Testis (tissue), 3 donors: ENCODE measurements around the gene MRPL51. TPM values are rescaled to one million over a fixed set of nuclear protein-coding genes. Genes with fewer than 3 reads are reported as not detected.
A peak's percentile ranks its signal among the peaks of the same experiment; 100 is the strongest.
"Not testable (repeated sequence)": the region's sequence is repeated elsewhere in the genome, so short reads cannot be mapped to it uniquely, and the experiment has no call there.

Experiments
- DNase-seq: peaks from one replicate; pipeline ENCODE4 v3.0.0-alpha.2; 2019
- H3K27ac ChIP-seq, 2 donors: fragments of 200-600 bp; sonication (generic); one replicate each; pipeline ENCODE4 v1.5.1; 2019
- H3K27me3 ChIP-seq: fragments of 200-600 bp; sonication (generic); one replicate; pipeline ENCODE4 v1.5.1; 2019
- H3K36me3 ChIP-seq: fragments of 200-600 bp; sonication (generic); one replicate; pipeline ENCODE4 v1.5.1; 2017; ENCODE audit warnings: low read depth; ENCODE audit errors: missing control alignments
- H3K4me1 ChIP-seq: fragments of 200-600 bp; sonication (generic); one replicate; pipeline ENCODE4 v1.5.1; 2019
- H3K4me3 ChIP-seq, 2 donors: fragments of 200-600 bp; sonication (generic); one replicate each; pipeline ENCODE4 v1.5.1; 2017 to 2019
- H3K9me3 ChIP-seq: fragments of 200-600 bp; sonication (generic); one replicate; pipeline ENCODE4 v1.5.1; 2017
- POLR2A ChIP-seq: fragments of 450-650 bp; IDR thresholded peaks from one replicate; pipeline ENCODE4 v1.6.1; 2017; ENCODE audit warnings: antibody characterized with exemption, mild to moderate bottlenecking, moderate library complexity
- WGBS, 2 donors: methylation state at CpG; one replicate each; pipeline ENCODE4 v1.1.5; 2018; 5-methylcytosine and 5-hydroxymethylcytosine counted together
- intact Hi-C: fragments of 100-400 bp; cut with DNase I; formaldehyde crosslinking; loops from one replicate; pipeline ENCODE4 v1.15.1; 2023; ENCODE audit warnings: low total_unique reads
- polyA plus RNA-seq: library from polyadenylated mRNA; stranded (reverse); fragments of 350-450 nt; fragmentation: Illumina TruSeq; extraction: RNeasy Lipid Tissue Mini Kit (QIAGEN cat#74804); gene quantifications from one replicate; pipeline ENCODE4 v1.2.3, GENCODE V29; 2014; ENCODE audit warnings: low read depth, low replicate concordance; ENCODE audit not compliant: insufficient read depth
- total RNA-seq, 2 donors: library from RNA; depleted of rRNA; stranded (reverse); fragments of >200 nt; gene quantifications; one replicate each; pipeline ENCODE4 v1.2.3, GENCODE V29; 2016
- TF ChIP-seq, protein P1 (sequence below), 3 experiments: fragments of 450-650 bp in 2 of 3; fragments of 200-600 bp in 1 of 3; sonication (generic) in 1 of 3; IDR thresholded peaks; one replicate each; pipeline ENCODE4 v1.5.1; 2016 to 2019; ENCODE audit warnings: antibody characterized with exemption in 3 of 3, mild to moderate bottlenecking in 2 of 3, moderate library complexity in 1 of 3

Gene MRPL51
- total and polyA plus RNA-seq, 3 donors from 2014 or later = 106 to 343 (median 135) TPM

DNA sequence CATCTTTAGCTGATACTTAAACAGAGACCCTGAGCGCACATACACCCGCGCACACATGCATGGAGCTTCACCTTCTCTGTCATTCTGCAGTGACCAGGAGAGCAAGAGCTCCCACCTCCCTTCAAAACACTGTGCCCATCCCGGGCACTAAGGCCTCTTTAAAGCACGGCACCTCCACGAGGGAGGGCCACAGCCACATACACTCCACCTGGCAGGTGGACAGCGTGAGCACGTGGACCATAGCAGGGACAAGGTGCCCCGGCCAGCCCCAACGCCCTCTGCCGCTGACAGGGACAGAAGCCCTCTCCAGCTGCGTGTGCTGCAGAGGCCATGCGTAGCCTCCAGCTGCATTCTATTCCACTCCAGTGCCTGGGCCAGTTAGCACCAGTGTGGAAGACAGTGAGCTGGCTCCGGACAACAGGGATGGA is 46.7 kb upstream of the MRPL51 start:
- Histone ChIP-seq H3K4me3 (no peak overlapping the region), H3K4me1 (peaks cover 34% of the 10 kb centered on the region), H3K9me3 (no peaks in the 10 kb centered on the region), H3K36me3 (no peaks in the 10 kb centered on the region), H3K27me3 (no peaks in the 10 kb centered on the region), H3K27ac (no peak overlapping the region)
- WGBS, 2 donors = 73 to 87% methylated on average over 14 of the region's 14 CpGs
- intact Hi-C loops = no loop called here
- TF ChIP-seq, protein P1, sequence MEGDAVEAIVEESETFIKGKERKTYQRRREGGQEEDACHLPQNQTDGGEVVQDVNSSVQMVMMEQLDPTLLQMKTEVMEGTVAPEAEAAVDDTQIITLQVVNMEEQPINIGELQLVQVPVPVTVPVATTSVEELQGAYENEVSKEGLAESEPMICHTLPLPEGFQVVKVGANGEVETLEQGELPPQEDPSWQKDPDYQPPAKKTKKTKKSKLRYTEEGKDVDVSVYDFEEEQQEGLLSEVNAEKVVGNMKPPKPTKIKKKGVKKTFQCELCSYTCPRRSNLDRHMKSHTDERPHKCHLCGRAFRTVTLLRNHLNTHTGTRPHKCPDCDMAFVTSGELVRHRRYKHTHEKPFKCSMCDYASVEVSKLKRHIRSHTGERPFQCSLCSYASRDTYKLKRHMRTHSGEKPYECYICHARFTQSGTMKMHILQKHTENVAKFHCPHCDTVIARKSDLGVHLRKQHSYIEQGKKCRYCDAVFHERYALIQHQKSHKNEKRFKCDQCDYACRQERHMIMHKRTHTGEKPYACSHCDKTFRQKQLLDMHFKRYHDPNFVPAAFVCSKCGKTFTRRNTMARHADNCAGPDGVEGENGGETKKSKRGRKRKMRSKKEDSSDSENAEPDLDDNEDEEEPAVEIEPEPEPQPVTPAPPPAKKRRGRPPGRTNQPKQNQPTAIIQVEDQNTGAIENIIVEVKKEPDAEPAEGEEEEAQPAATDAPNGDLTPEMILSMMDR (IDR thresholded peaks at IDR 0.05) = no peak
- TF ChIP-seq POLR2A = no peak
- DNase-seq = no peak

DNA sequence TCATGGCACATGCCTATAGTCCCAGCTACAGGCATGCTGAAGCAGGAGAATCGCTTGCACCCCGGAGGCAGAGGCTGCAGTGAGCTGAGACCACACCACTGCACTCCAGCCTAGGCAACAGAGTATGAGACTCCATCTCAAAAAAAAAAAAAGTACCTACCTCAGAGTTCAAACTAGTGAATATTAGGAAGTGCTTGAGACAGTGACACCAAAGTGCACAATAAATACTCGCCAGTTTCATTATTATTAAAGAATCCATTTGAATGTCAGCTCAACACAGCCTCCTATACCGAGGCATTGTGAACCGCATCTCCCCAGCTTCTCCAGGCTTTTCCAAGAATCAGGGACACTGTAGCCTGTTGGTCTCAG is 46.2 kb upstream of the MRPL51 start:
- H3K4me1 ChIP-seq = peaks cover 34% of the 10 kb centered on the region
- intact Hi-C loops = no loop called here
- H3K27ac ChIP-seq = no peak overlapping the region

DNA sequence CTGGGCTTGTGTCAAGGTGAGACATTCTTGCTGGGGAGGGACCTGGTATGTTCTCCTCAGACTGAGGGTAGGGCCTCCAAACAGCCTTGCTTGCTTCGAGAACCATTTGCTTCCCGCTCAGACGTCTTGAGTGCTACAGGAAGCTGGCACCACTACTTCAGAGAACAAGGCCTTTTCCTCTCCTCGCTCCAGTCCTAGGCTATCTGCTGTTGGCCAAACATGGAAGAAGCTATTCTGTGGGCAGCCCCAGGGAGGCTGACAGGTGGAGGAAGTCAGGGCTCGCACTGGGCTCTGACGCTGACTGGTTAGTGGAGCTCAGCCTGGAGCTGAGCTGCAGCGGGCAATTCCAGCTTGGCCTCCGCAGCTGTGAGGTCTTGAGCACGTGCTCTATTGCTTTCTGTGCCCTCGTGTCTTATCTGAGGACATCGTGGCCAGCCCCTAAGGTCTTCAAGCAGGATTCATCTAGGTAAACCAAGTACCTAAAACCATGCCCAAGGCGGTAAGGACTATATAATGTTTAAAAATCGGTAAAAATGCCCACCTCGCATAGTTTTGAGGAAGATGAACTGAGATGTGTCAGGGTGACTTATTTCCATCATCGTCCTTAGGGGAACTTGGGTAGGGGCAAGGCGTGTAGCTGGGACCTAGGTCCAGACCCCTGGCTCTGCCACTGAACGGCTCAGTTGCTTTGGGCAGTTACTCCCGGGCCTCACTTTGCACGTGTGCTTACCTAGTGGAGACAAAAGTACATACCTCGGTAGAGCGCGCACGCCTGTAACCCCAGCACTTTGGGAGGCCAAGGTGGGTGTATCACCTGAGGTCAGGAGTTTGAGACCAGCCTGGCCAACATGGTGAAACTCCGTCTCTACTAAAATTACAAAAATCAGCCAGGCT is 45.6 kb upstream of the MRPL51 start:
- DNase-seq = no peak
- no peak overlapping the region for H3K4me3 ChIP-seq
- peak overlapping the region in 1 of 2 donors; percentile 1 for H3K27ac ChIP-seq
- WGBS, 2 donors = 67 to 72% methylated on average over 24 of the region's 24 CpGs
- no peaks in the 10 kb centered on the region for H3K36me3 ChIP-seq
- no peak for TF ChIP-seq POLR2A
- no peaks in the 10 kb centered on the region for H3K9me3 ChIP-seq
- H3K4me1 ChIP-seq = peaks cover 34% of the 10 kb centered on the region
- no peaks in the 10 kb centered on the region for H3K27me3 ChIP-seq
- intact Hi-C loops = no loop called here

More for the DNA sequence above, 46.2 kb upstream of the MRPL51 start:
- no peaks in the 10 kb centered on the region for H3K27me3 ChIP-seq
- no peak for TF ChIP-seq POLR2A
- TF ChIP-seq, protein P1 (IDR thresholded peaks at IDR 0.05) = no peak
- H3K36me3 ChIP-seq = no peaks in the 10 kb centered on the region
- WGBS, 2 donors = 90% methylated on average over 5 of the region's 5 CpGs
- no peak for DNase-seq
- H3K9me3 ChIP-seq = no peaks in the 10 kb centered on the region
- no peak overlapping the region for H3K4me3 ChIP-seq

DNA sequence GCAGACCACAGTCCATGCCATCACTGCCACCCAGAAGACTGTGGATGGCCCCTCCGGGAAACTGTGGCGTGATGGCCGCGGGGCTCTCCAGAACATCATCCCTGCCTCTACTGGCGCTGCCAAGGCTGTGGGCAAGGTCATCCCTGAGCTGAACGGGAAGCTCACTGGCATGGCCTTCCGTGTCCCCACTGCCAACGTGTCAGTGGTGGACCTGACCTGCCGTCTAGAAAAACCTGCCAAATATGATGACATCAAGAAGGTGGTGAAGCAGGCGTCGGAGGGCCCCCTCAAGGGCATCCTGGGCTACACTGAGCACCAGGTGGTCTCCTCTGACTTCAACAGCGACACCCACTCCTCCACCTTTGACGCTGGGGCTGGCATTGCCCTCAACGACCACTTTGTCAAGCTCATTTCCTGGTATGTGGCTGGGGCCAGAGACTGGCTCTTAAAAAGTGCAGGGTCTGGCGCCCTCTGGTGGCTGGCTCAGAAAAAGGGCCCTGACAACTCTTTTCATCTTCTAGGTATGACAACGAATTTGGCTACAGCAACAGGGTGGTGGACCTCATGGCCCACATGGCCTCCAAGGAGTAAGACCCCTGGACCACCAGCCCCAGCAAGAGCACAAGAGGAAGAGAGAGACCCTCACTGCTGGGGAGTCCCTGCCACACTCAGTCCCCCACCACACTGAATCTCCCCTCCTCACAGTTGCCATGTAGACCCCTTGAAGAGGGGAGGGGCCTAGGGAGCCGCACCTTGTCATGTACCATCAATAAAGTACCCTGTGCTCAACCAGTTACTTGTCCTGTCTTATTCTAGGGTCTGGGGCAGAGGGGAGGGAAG is 44.7 kb upstream of the MRPL51 start:
- Histone ChIP-seq H3K4me1 (peaks cover 41% of the 10 kb centered on the region), H3K27ac (peak overlapping the region in 1 of 2 donors; percentile 1)
- TF ChIP-seq, protein P1 (IDR thresholded peaks at IDR 0.05) = peak; percentile 85 to 92 (median 87)
- H3K36me3 ChIP-seq, H3K9me3 ChIP-seq, H3K4me3 ChIP-seq, intact Hi-C loops, H3K27me3 ChIP-seq: not testable (repeated sequence)
- peak; percentile 86 for DNase-seq
- WGBS, 2 donors = 32 to 37% methylated on average over 15 to 17 of the region's 17 CpGs

DNA sequence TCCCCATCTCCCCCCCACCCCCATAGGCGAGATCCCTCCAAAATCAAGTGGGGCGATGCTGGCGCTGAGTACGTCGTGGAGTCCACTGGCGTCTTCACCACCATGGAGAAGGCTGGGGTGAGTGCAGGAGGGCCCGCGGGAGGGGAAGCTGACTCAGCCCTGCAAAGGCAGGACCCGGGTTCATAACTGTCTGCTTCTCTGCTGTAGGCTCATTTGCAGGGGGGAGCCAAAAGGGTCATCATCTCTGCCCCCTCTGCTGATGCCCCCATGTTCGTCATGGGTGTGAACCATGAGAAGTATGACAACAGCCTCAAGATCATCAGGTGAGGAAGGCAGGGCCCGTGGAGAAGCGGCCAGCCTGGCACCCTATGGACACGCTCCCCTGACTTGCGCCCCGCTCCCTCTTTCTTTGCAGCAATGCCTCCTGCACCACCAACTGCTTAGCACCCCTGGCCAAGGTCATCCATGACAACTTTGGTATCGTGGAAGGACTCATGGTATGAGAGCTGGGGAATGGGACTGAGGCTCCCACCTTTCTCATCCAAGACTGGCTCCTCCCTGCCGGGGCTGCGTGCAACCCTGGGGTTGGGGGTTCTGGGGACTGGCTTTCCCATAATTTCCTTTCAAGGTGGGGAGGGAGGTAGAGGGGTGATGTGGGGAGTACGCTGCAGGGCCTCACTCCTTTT is 44.0 kb upstream of the MRPL51 start:
- no peak for DNase-seq
- intact Hi-C loops = no loop called here
- H3K4me1 ChIP-seq = peaks cover 49% of the 10 kb centered on the region
- H3K4me3 ChIP-seq = no peak overlapping the region
- 73 to 74% methylated on average over 16 to 19 of the region's 19 CpGs for WGBS, 2 donors
- H3K9me3 ChIP-seq = no peaks in the 10 kb centered on the region
- H3K36me3 ChIP-seq = no peaks in the 10 kb centered on the region
- peak overlapping the region in 1 of 2 donors; percentile 1 for H3K27ac ChIP-seq
- H3K27me3 ChIP-seq = no peaks in the 10 kb centered on the region
- TF ChIP-seq POLR2A = no peak
- TF ChIP-seq, protein P1 (IDR thresholded peaks at IDR 0.05) = no peak
